Activated T-helper 9 cell treated with anti-CD3 and anti-CD28 coated beads, Interleukin-2, amount 50 U/mL, for 16 hours (primary cell): ENCODE data around the gene FGFR3.

Experiments used
- DNase-seq: peaks from one replicate; pipeline ENCODE4 v3.0.0-alpha.2; 2020; ENCODE audit warnings: low read depth

FGFR3 gene

DNA sequence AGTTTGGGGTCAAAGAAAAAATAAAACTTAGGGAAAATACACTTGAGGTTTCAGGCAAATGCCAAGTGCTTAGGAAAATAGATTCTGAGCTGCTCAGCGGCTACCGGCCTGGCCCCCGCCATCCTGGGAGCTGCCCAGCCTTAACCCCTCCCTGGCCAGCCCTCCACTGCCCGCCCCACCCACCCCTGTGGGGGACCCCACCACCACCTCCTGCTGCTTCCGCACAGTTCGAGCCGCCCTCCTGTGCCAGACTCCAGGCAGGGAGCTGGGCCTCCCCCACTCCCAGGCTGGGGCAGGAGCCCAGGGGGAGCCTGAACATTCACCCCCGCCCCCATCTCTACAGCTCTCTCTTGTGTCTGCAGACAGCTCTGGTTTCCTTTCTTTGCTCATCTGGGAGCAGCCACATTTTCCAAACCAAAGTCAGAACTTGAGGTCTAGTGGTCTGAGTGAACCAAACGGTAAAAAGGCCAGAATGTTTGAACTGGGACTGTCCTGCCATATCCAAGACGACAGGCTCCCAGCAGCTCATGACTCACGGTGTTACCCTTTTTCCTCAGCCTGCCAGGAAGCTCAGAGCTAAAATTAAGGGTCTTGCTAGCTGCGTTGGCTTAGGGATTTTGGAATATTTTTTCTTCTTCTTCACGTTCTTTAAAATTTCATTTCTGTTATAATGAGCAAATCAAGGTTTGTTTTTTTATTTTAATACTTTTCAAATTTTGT, 4.7 kb upstream of the FGFR3 start:
- no peak for DNase-seq

DNA sequence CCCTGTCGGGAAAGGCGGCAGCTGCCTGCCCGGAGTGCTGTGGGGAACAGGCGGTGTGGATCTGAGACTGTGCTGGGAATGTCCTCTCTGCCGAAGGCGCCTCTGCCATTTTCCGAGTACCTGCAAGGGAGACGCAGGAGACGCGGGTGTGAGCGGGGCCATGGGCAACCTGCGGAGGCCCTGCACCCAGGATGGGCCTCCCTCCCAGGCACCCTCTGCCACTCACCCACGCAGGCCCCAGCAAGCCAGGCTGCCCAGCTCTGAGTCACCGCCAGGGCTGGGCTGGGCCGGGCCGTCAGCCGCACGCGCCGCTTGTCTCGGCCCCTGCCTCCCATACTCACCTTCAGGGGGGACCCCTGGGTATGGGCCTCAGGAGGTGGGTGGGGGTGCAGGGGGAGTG, 3.5 kb upstream of the FGFR3 start:
- DNase-seq = no peak

DNA sequence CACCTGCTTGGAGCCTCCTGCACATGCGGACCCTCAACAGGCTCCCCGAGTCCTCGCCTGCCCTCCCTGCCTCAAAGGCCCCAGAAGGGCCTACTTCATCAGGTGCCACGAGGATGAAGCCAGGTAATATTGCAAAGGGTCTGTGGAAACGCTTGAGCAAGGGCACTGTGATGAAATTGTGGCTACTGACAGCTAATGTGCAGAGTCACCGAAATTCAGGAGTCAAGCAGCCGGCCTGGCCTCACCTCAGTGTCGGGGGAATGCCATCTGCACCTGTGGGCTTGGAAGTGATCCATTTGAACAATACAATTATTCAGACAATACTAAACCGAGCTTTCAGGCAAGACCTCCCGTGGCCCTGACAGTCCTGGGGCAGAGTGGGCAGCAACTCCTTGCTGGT, 3.1 kb upstream of the FGFR3 start:
- DNase-seq = no peak

DNA sequence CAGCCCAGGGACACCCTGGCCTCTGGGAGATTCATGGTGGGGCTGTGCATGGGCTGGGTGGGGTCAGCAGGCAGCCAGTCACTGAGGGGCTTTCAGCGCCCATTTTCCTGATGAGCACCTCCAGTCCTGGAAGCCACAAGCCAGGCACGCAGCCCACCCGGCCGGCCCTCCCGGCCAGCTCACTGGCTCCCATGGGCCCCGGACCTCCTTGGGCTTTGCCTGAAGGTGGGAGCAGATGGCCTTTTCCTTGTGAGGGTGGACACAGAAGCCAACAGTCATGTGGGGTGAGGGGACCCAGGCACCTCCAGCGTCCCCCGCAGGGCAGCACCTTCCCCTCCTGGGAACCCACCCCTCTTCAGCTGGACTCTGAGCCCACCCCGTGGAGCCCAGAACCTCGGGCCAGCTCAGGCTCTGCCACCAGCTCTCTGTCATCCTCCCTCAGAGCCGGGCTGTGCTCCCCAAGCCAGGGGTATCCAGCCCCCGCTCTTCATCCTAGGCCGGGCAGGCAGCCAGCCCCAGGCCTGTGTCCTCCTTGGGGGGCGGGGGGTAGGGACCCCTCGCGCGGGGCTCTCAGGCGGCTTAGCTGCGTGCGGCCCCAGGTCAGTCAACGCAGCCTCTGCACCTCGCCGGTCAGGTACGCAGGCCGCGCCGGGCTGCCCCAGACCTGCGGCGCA, 798 bp upstream of the FGFR3 start:
- no peak for DNase-seq

DNA sequence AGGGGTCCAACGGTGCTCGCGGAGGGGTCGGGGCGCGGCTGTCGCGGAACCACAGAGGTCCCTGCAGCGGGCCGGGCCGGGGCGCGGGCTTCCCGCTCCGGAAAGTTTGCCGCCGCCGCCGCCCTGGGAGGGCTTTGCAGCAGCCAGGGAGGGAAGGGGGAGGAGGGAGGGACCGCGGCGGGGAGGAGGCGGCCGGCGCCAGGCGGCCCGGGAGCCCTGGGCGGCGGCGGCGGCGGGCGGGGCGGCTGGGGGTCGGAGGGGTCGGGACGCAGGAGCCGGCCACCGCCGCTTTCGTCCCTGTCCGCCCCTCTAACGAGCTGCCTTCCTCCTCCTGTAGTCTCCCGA, 375 bp downstream of the FGFR3 start:
- DNase-seq = no peak

DNA sequence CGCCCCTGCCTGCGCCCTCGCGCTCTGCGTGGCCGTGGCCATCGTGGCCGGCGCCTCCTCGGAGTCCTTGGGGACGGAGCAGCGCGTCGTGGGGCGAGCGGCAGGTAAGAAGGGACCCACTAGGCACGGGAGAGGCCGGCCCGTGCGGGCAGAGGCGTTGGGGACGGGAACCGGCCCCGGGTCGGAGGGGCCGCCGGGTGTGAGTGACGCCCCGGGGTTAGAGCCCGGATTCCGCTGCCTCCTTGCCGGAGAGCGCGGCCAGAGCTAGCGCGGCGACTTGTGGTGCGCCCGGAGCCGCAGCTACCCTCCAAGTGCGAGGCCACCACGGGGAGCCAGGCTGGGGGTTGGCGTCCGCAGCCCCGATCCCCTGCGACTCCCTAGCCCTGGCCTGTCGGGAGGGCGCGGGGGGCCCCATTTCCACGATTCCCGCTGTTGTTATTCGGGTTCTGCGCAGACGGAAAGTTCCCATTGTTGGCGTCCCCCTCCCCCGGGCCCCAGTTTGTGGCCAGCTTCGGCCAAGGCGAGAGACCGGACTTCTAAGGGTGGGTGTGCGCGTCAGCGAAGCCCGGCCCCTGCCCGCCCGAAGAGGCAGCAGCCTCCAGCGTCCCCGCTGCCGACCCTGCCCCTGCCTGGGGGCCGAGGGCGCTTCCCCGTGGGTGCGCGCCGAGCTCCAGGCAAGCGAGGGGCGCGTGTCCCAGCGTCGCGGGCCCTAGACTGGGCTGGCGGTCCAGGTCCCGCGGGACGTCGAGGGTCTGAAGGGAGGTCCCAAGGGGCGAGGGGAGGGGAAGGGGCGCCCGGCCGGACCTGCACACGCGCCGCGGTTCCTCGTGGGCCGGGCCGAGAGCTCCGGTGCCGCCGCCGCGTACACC, 1.1 kb downstream of the FGFR3 start:
- no peak for DNase-seq

DNA sequence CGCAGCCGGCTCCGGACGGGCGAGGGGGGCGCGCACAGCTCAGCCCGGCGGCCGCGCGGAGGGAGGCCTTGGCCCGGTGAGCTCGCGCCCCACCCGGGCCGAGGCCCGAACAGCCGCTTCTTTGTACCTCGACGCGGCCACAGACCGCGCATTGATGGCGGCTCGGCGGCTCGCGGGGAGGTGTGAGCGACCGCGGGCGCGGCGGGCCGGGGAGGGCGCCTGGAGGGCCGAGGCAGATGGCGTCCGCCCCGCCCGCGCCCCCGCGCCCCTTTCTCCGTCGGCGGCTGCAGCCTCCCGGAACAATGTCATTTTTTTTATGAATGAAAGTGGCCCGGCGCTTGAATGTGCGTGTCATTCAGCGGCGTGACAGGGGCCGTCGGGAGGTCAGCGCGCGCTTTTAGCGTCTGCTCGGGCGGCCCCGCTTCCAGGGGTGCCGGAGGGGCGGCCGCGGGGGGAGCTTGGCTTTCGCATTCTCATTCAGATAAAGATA, 1.8 kb downstream of the FGFR3 start:
- no peak for DNase-seq

DNA sequence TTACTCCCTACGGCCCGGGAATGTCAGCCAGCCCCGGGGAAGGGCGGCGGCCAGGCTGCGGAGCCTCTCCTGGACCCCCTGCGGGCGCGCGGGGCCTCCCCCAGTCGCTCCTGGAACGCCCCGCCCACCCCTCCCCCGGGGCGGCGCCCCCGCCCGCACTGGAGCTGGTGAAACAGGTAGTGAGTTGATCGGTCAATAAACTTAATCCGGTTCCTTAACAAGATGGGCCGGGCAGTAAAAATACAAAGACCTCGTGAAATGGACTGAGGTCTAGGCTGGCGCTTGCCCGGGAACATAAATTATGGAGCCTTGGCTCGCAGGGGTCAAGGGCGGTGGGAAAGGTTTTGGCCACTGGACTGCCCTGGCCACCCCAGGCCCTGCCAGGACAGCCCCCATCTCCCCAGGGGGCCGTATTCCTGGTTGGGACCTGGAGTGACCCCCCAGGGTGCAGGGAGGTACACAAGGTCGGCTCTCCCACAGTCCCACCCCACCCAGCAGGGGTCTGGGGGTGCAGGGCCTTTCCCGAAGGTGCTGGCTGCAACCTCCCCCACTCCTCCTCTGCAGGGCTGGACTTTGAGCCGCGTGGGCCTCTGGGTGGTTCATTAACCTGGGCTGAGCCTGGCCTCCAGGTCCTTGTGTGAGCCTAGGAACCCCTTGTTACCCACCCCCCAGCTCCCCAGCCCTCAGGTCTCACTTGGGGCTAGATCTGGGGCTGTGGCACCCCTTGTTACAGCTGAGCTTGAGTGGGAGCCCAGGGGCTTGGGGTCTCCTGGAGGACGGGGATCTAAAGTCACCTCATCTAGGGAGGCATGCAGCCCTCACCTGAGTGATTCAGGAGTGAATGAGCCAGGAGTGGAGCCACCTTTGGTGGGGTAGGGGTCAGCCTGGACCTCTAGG, 2.5 kb downstream of the FGFR3 start:
- no peak for DNase-seq

DNA sequence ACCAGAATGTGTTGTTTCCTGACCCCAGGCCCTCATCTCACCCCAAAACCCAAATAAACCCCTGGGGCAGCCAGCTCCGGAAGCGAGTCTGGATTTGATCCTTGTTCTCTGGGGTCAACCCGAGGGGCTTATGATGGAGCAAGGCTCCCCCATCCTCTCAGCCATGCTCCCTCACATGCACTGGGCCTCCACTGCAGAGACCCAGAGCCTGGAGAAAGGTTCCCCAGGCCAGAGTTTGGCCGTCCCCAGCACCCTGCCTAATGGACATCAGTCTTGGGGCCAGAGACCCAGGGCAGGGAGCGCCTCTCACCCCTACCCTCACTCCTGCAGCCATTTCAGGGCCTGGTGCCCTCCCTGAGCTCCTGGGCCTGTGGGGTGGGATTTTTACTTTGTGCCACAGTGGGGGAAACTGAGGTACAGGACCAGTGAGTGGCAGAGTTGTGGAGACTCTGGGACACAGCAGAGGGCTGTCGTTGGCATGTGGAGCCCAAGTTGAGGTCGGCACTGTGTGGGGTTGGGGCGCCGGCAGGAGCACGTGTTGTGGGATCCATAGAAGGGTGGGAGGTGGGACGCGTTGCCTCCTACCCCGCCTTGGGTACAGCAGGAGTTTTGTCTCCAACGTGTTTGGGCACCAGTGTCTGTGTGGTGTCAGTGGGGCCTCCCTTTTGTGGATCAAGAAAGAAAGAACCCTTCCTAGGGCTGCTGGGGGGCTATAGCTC, 3.6 kb downstream of the FGFR3 start:
- DNase-seq = no peak

DNA sequence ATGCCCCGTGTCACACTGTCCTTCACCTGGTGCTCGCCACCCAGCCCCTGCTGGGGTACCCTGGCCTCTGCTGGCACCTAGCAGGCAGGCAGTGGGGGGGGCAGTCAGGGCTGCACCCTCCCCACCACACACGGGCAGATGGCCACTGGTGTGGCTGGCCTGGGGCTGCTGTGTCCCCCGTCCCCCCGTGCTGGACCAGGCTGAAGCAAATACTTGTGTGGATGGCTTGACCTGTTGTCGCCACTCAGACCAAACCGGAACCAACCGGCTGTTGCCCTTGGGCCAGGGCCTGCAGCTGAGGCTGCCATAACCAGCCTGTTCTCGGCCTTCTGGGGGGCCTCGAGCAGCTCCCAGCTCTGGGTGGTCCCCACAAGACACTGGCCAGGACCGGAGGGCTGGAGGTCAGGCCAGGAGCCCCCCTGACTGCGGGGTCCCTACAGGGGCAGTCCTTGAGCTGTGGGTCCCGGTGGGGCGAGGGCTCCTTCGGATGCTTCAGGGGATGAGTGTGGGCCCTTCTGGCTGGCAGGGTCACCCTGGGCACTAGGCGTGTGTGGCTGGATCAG, 4.3 kb downstream of the FGFR3 start:
- no peak for DNase-seq

DNA sequence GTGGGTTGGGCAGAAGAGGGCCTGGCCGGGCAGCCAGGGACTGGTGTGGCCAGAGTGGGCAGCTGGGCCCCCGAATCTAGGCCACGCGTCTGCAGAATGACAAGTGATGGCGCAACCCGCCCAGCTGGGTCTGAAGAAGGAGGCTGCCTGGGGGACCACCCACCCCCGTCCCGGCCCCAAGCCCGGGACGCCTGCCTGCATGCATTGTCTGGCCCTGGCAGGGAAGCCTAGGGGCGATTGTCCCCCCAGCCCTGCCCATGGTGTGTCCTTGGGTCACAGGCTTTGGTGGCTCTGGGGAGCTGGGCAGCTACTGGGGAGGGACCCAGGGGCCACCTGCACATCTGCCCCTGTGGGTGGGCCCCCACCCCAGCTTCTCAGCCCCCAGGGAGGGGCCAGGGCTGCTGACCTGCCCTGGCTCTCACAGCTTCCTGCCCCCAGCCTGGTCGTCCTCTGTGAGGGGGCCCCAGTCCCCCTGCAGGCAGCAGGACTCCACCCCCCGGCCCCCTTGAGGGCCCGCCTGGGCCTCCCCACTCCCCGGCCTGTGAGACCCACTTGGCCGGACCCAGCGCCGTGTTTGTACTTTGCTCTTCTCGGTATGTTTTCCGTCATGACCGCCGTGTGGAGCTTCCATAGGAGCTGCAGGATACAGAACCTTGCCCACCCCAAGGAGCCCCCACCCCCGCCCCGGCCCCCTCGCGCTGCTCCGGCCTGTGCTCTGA, 4.9 kb downstream of the FGFR3 start:
- no peak for DNase-seq

DNA sequence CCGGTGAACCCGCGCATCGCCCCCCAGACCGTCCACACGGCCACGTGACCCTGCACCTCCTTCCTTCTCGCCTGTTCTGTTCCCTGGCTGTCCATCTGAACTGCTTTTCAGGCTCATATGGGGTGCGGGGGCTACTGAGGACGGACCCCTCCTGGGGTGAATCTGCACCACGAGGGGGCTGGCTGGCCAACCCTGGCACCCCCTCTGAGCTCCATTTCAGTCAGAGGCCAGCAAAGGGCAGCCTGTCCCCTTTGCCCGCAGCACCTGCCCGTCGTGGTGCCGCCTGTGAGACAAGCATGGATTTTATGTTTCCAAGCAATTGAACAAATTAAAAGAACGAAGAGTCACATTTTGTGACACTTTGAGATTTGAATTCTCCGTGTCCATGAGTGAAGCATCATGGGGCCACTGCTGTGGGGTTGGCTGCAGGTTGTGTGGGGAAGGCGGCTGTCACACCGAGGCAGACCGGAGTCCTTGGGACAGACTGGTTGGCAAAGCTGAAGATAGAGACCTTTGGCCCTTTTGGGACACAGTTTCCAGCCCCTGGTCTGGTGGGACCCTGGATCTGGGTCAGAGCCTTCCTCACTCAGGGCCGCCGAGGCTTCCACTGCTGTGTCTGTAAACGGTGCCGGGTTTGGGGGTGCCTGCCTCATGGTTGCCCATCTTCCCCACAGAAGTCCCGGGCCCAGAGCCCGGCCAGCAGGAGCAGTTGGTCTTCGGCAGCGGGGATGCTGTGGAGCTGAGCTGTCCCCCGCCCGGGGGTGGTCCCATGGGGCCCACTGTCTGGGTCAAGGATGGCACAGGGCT, 5.7 kb downstream of the FGFR3 start:
- no peak for DNase-seq

DNA sequence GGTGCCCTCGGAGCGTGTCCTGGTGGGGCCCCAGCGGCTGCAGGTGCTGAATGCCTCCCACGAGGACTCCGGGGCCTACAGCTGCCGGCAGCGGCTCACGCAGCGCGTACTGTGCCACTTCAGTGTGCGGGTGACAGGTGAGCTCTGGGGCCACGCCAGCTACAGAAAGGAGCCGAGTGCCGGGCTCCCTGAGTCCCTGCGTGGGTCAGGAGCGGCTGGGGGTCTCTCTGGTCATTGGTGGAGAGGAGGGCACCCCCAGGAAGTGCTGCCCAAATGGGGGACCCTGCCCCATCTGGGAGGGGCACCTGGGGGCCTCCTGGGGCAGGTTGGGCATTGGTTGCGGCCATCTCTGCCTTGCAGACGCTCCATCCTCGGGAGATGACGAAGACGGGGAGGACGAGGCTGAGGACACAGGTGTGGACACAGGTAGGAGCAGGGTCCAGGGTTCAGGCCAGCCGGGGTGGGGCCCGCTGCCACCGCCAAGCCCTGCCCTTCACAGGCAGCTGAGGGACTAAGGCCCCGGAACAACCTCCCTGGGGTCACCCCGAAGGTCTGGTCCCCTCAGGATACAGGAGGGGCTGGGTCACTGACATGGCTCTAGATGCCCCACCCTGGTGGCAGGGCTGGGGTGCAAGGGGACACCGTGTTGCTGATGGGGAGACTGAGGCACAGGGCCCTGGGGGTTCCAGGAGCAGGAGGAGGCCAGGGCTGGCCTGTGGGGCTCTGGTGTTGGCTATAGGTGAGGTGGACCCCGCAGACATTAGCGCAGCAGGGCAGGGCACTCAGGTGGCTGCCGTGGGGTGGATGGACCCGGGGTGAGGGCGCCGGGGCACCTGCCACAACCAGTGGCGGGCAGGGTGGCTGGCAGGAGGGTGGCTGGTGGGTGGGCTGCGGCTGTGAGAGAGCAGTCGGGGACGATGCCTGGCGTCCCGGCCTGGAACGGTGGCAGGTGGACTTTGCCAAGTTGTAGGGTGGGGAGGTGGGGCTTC, 6.6 kb downstream of the FGFR3 start:
- DNase-seq = no peak

DNA sequence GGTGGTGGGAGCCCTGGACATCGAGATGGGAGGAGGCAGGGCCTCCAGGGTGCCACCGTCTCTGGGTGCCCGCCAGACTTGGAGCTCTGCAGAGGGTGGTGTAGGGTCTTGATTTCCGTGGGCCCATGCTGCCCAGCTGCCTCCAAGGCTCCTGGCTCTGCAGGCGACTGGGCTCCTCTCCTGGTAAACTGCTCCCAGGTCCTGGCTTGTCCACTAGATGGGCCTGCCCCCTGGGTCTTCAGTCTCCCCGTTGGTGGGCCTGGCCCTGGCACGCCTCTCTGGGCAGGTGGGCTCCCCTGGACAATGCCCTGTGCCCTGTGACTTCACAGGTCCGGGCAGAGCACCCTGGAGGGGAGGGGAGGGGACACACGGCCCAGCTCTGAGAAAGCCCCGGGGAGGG, 7.7 kb downstream of the FGFR3 start:
- DNase-seq = no peak

DNA sequence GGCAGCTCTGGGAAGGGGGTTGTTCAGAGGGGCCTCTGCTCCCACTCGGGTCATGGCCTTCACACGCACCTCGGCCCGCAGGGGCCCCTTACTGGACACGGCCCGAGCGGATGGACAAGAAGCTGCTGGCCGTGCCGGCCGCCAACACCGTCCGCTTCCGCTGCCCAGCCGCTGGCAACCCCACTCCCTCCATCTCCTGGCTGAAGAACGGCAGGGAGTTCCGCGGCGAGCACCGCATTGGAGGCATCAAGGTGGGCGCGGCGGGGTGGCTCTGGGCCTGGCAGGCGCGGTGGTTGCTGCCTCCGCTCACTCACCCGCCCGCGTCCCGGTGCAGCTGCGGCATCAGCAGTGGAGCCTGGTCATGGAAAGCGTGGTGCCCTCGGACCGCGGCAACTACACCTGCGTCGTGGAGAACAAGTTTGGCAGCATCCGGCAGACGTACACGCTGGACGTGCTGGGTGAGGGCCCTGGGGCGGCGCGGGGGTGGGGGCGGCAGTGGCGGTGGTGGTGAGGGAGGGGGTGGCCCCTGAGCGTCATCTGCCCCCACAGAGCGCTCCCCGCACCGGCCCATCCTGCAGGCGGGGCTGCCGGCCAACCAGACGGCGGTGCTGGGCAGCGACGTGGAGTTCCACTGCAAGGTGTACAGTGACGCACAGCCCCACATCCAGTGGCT, 8.3 kb downstream of the FGFR3 start:
- DNase-seq = no peak

DNA sequence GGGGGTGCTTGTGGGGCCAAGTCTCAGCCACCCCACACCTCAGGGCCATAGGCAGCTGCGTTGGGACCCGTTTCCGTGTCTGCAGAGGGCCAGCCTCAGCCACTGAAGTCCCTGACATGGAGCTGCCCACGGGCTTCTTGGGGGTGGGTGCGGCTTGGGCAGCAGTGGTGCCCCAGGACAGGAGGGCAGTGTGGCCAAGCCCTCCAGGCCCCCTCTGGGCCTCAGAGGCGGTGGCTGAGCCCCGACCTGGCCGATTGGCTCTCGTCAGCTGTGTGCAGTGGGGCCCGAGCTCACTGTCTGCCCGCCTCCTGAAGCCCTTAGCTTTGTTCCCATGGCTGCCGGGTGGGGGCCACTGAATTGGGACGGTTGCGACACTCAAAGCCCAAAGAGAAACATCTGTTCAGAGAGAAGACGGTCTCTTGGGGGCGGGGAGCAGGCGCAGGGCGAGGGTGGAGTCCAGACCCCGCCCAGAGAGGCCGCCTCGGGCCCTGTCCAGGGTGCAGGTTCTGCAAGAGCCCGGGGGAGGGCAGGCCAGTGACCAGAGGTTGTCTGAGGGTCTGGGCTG, 9.1 kb downstream of the FGFR3 start:
- no peak for DNase-seq
